Activated CD4-positive, alpha-beta T cell treated with anti-CD3 and anti-CD28 coated beads for 36 hours (primary cell): Measurements from ENCODE around the gene TAF6. TPM values are rescaled to one million over a fixed set of nuclear protein-coding genes. Genes with fewer than 3 reads are reported as not detected.
A peak's percentile ranks its signal among the peaks of the same experiment; 100 is the strongest.

Source experiments
- ATAC-seq: fragments of 200-7000 bp; cut with Tn5 transposase; one replicate; pipeline ENCODE4 v1.10.0; 2021; ENCODE audit warnings: mild to moderate bottlenecking, moderate library complexity
- CTCF ChIA-PET: fragments of 350-600 bp; sonication (Branson Sonifier 250); formaldehyde crosslinking; loops from one replicate; lab custom pipeline; 2021; ENCODE audit warnings: antibody characterized with exemption; lab: Charles Lee
- POLR2A ChIA-PET: fragments of 350-600 bp; sonication (Branson Sonifier 250); formaldehyde crosslinking; loops from one replicate; lab custom pipeline; 2021; ENCODE audit warnings: antibody characterized with exemption, inconsistent platforms; lab: Charles Lee
- DNase-seq: peaks from one replicate; pipeline ENCODE4 v3.0.0-alpha.2; 2020
- H3K27ac Mint-ChIP-seq: one replicate; pipeline ENCODE4 v1.8.0; 2021; ENCODE audit warnings: mixed read lengths
- H3K27me3 Mint-ChIP-seq: one replicate; pipeline ENCODE4 v1.8.0; 2021; ENCODE audit warnings: mixed read lengths
- H3K36me3 Mint-ChIP-seq: one replicate; pipeline ENCODE4 v1.8.0; 2021; ENCODE audit warnings: low read depth, mixed read lengths
- H3K4me1 Mint-ChIP-seq: one replicate; pipeline ENCODE4 v1.8.0; 2021; ENCODE audit warnings: mixed read lengths
- H3K4me3 Mint-ChIP-seq: one replicate; pipeline ENCODE4 v1.8.0; 2021; ENCODE audit warnings: mild to moderate bottlenecking, moderate library complexity, mixed read lengths
- H3K9me3 Mint-ChIP-seq: one replicate; pipeline ENCODE4 v1.8.0; 2021; ENCODE audit warnings: low read depth, mixed read lengths
- intact Hi-C, 2 experiments: fragments of 100-400 bp; cut with DNase I in 1 of 2; cut with micrococcal nuclease in 1 of 2; formaldehyde crosslinking; loops; one replicate each; pipeline versions ENCODE4 v1.14.2 to v1.15.1; 2022 to 2024; cut with DNase I, micrococcal nuclease
- total RNA-seq, 2 experiments: library from RNA; stranded (reverse); gene quantifications; one replicate each; pipeline ENCODE4 v1.2.3, GENCODE V29; 2021

The TAF6 gene
- total RNA-seq, 2 experiments from 2014 or later: 54.3 to 59.5 TPM

- H3K4me3 Mint-ChIP-seq: peak overlapping the region; percentile 89
- peak overlapping the region; percentile 96 for H3K27ac Mint-ChIP-seq
- H3K4me1 Mint-ChIP-seq: peaks cover 25% of the 10 kb centered on the region
- peaks cover 34% of the 10 kb centered on the region for H3K36me3 Mint-ChIP-seq
- POLR2A ChIA-PET: interaction anchor here (6.1 kb wide), 1 partner anchor 13 kb away, joined by 74 read pairs; the partner anchor contains the start of genes AP4M1 and MCM7
- no peak for DNase-seq
- no peaks in the 10 kb centered on the region for H3K27me3 Mint-ChIP-seq
- intact Hi-C loops: loop anchor here (1.0 to 10.0 kb wide), 10 partner anchors 31 to 787 kb away; partner anchors contain the start of genes TRIM4 (in 2 of the 2), BUD31 (in 1 of the 2), CNPY4 (in 1 of the 2) and MEPCE (in 1 of the 2)
- no peaks in the 10 kb centered on the region for H3K9me3 Mint-ChIP-seq
- peak; percentile 3 for ATAC-seq
- CTCF ChIA-PET: interaction anchor here (0.7 to 1.8 kb wide), 3 partner anchors 14 to 198 kb away, joined by 3 to 6 read pairs (median 3); partner anchors contain the start of genes AP4M1 and MCM7
These were observed 31.0 kb downstream of the TAF6 start for GRCh38 chr7:100088095-100088620.

- ChIA-PET POLR2A (interaction anchor here (6.1 kb wide), 1 partner anchor 14 kb away, joined by 74 read pairs; the partner anchor contains the start of genes AP4M1 and MCM7), CTCF (interaction anchor here (0.6 kb wide), 1 partner anchor 349 kb away, joined by 3 read pairs; no protein-coding TSS in a partner anchor)
- Mint-ChIP-seq H3K4me3 (peak overlapping the region; percentile 13), H3K4me1 (peaks cover 32% of the 10 kb centered on the region), H3K27ac (peak overlapping the region; percentile 9), H3K9me3 (no peaks in the 10 kb centered on the region), H3K36me3 (peaks cover 24% of the 10 kb centered on the region), H3K27me3 (no peaks in the 10 kb centered on the region)
- ATAC-seq (no peak), DNase-seq (no peak)
- intact Hi-C loops: loop anchor here (5.0 to 10.0 kb wide), 5 partner anchors 172 to 788 kb away; partner anchors contain the start of genes BUD31 (in 1 of the 2), PDAP1 (in 1 of the 2), SRRT (in 1 of the 2) and TRIM4 (in 1 of the 2)
These were observed 32.0 kb downstream of the TAF6 start for GRCh38 chr7:100087055-100087750.

- no peak overlapping the region for H3K4me3 Mint-ChIP-seq
- CTCF ChIA-PET: interaction anchor here (0.7 to 1.0 kb wide), 2 partner anchors 10 to 47 kb away, joined by 3 read pairs; no protein-coding TSS in a partner anchor
These were observed 33.6 kb downstream of the TAF6 start for GRCh38 chr7:100085515-100085914.

GRCh38 chr7:100082978-100083377, 36.2 kb downstream of the TAF6 start:
- ChIA-PET POLR2A (interaction anchor here (0.6 to 1.1 kb wide), 6 partner anchors 11 to 211 kb away, joined by 3 to 11 read pairs (median 3); partner anchors contain the start of genes AP4M1, LAMTOR4, MBLAC1 and MCM7), CTCF (interaction anchor here (0.6 to 1.4 kb wide), 12 partner anchors 8 to 525 kb away, joined by 3 to 13 read pairs (median 3); partner anchors contain the start of genes AP4M1, MCM7 and ZKSCAN1)
- H3K27ac Mint-ChIP-seq: peak overlapping the region; percentile 85
- DNase-seq (no peak), ATAC-seq (no peak)
- H3K36me3 Mint-ChIP-seq: peaks cover 17% of the 10 kb centered on the region
- H3K27me3 Mint-ChIP-seq: no peaks in the 10 kb centered on the region
- peak overlapping the region; percentile 87 for H3K4me3 Mint-ChIP-seq
- intact Hi-C loops: loop anchor here (5.0 to 10.0 kb wide), 8 partner anchors 44 to 792 kb away; partner anchors contain the start of genes MBLAC1 (in 1 of the 2), SRRT (in 1 of the 2), TRIM4 (in 1 of the 2) and ZKSCAN1 (in 1 of the 2)
- H3K9me3 Mint-ChIP-seq: no peaks in the 10 kb centered on the region
- peaks cover 30% of the 10 kb centered on the region for H3K4me1 Mint-ChIP-seq

More at GRCh38 chr7:100085515-100085914, 33.6 kb downstream of the TAF6 start:
- intact Hi-C loops: loop anchor here (5.0 to 10.0 kb wide), 5 partner anchors 171 to 789 kb away; partner anchors contain the start of genes BUD31 (in 1 of the 2), PDAP1 (in 1 of the 2), SRRT (in 1 of the 2) and TRIM4 (in 1 of the 2)
- no peak for DNase-seq
- no peaks in the 10 kb centered on the region for H3K9me3 Mint-ChIP-seq
- peaks cover 29% of the 10 kb centered on the region for H3K4me1 Mint-ChIP-seq
- peaks cover 13% of the 10 kb centered on the region for H3K36me3 Mint-ChIP-seq
- no peak for ATAC-seq
- H3K27me3 Mint-ChIP-seq: no peaks in the 10 kb centered on the region
- H3K27ac Mint-ChIP-seq: no peak overlapping the region
- POLR2A ChIA-PET: no interaction called here

GRCh38 chr7:100081535-100082102, 37.5 kb downstream of the TAF6 start, which contains the start of gene ZNF3:
ZNF3 (minus strand) TSS chr7:100081723; CDS start chr7:100077357, 4,366 bp downstream.
- ChIA-PET CTCF (interaction anchor here (0.7 to 1.4 kb wide), 7 partner anchors 9 to 263 kb away, joined by 3 to 13 read pairs (median 3); partner anchors contain the start of genes AP4M1, MCM7 and TRIM4), POLR2A (interaction anchor here (1.1 kb wide), 1 partner anchor 12 kb away, joined by 3 read pairs; no protein-coding TSS in a partner anchor)
- intact Hi-C loops: loop anchor here (1.0 to 10.0 kb wide), 22 partner anchors 19 to 793 kb away; partner anchors contain the start of genes AP4M1 (in 2 of the 2), MCM7 (in 2 of the 2), TRIM4 (in 2 of the 2) and ZKSCAN1 (in 2 of the 2)
- H3K4me1 Mint-ChIP-seq: peaks cover 25% of the 10 kb centered on the region
- peak; percentile 99 for DNase-seq
- ATAC-seq: peak; percentile 83
- H3K27me3 Mint-ChIP-seq: no peaks in the 10 kb centered on the region
- peak within 1 kb of the TSS; percentile 87 for H3K4me3 Mint-ChIP-seq
- H3K27ac Mint-ChIP-seq: peak within 1 kb of the TSS; percentile 87
- peaks cover 23% of the 10 kb centered on the region for H3K36me3 Mint-ChIP-seq
- no peaks in the 10 kb centered on the region for H3K9me3 Mint-ChIP-seq

GRCh38 chr7:100080907-100081534, 38.1 kb downstream of the TAF6 start:
- ChIA-PET POLR2A (interaction anchor here (0.8 kb wide), 1 partner anchor 672 kb away, joined by 4 read pairs; the partner anchor contains the start of gene BUD31), CTCF (interaction anchor here (0.7 to 1.2 kb wide), 3 partner anchors 29 to 127 kb away, joined by 3 read pairs; no protein-coding TSS in a partner anchor)
- Mint-ChIP-seq H3K9me3 (no peaks in the 10 kb centered on the region), H3K27me3 (no peaks in the 10 kb centered on the region), H3K4me3 (peak overlapping the region; percentile 87), H3K36me3 (peaks cover 29% of the 10 kb centered on the region), H3K27ac (peak overlapping the region; percentile 87), H3K4me1 (peaks cover 25% of the 10 kb centered on the region)
- DNase-seq (no peak), ATAC-seq (no peak)
- intact Hi-C loops: loop anchor here (1.0 to 10.0 kb wide), 22 partner anchors 20 to 794 kb away; partner anchors contain the start of genes AP4M1 (in 2 of the 2), MCM7 (in 2 of the 2), TRIM4 (in 2 of the 2) and ZKSCAN1 (in 2 of the 2)

- Mint-ChIP-seq H3K4me1 (peaks cover 25% of the 10 kb centered on the region), H3K36me3 (peaks cover 48% of the 10 kb centered on the region), H3K9me3 (no peaks in the 10 kb centered on the region), H3K27ac (peak overlapping the region; percentile 17), H3K4me3 (no peak overlapping the region), H3K27me3 (no peaks in the 10 kb centered on the region)
- no peak for DNase-seq
- POLR2A ChIA-PET: no interaction called here
- CTCF ChIA-PET: interaction anchor here (0.6 kb wide), 1 partner anchor 60 kb away, joined by 3 read pairs; no protein-coding TSS in a partner anchor
- intact Hi-C loops: no loop called here
- ATAC-seq: no peak
These were observed 40.1 kb downstream of the TAF6 start for GRCh38 chr7:100079024-100079560.

- ATAC-seq: no peak
- H3K9me3 Mint-ChIP-seq: peaks cover 5% of the 10 kb centered on the region
- DNase-seq: no peak
- no peak overlapping the region for H3K4me3 Mint-ChIP-seq
- H3K36me3 Mint-ChIP-seq: peaks cover 66% of the 10 kb centered on the region
- peaks cover 18% of the 10 kb centered on the region for H3K4me1 Mint-ChIP-seq
- no peaks in the 10 kb centered on the region for H3K27me3 Mint-ChIP-seq
- no peak overlapping the region for H3K27ac Mint-ChIP-seq
- ChIA-PET CTCF (interaction anchor here (0.8 kb wide), 1 partner anchor 164 kb away, joined by 3 read pairs; no protein-coding TSS in a partner anchor), POLR2A (interaction anchor here (0.6 kb wide), 1 partner anchor 372 kb away, joined by 4 read pairs; no protein-coding TSS in a partner anchor)
- intact Hi-C loops: no loop called here
These were observed 42.0 kb downstream of the TAF6 start for GRCh38 chr7:100077205-100077604.

GRCh38 chr7:100075418-100075817, 43.7 kb downstream of the TAF6 start:
- ChIA-PET POLR2A (interaction anchor here (0.6 kb wide), 1 partner anchor 44 kb away, joined by 4 read pairs; no protein-coding TSS in a partner anchor), CTCF (interaction anchor here (0.6 to 0.8 kb wide), 2 partner anchors 22 to 134 kb away, joined by 3 to 4 read pairs; no protein-coding TSS in a partner anchor)
- DNase-seq: no peak
- no peak for ATAC-seq
- H3K4me3 Mint-ChIP-seq: no peak overlapping the region
- no peak overlapping the region for H3K27ac Mint-ChIP-seq
- H3K9me3 Mint-ChIP-seq: peaks cover 23% of the 10 kb centered on the region
- H3K27me3 Mint-ChIP-seq: no peaks in the 10 kb centered on the region
- intact Hi-C loops: no loop called here
- peaks cover 79% of the 10 kb centered on the region for H3K36me3 Mint-ChIP-seq
- H3K4me1 Mint-ChIP-seq: peaks cover 12% of the 10 kb centered on the region
